GM12873 (cell line): ENCODE results near the gene RINL.

ENCODE experiments used
- CTCF ChIP-seq: IDR thresholded peaks from 2 replicates; pipeline ENCODE4 v1.5.1; 2012; ENCODE audit warnings: low read depth, mild to moderate bottlenecking, moderate library complexity, low read length, control low read depth; ENCODE audit not compliant: insufficient read depth; ENCODE audit errors: missing control alignments

The RINL gene

GRCh38 chr19:38837656-38838121 is 40.4 kb downstream of the RINL start:
- TF ChIP-seq CTCF: no peak

- no peak for TF ChIP-seq CTCF
Observed at GRCh38 chr19:38836983-38837626, 41.0 kb downstream of the RINL start.

- no peak for TF ChIP-seq CTCF
Observed at GRCh38 chr19:38836159-38836982, 41.7 kb downstream of the RINL start.

- no peak for TF ChIP-seq CTCF
Observed at GRCh38 chr19:38834590-38834989, 43.5 kb downstream of the RINL start.

- no peak for TF ChIP-seq CTCF
Observed at GRCh38 chr19:38834104-38834490, 44.0 kb downstream of the RINL start.

- no peak for TF ChIP-seq CTCF
Observed at GRCh38 chr19:38833092-38833425, 45.0 kb downstream of the RINL start.

GRCh38 chr19:38831142-38831605 is 46.9 kb downstream of the RINL start:
- no peak for TF ChIP-seq CTCF
